Activated CD4-positive, alpha-beta T cell treated with anti-CD3 and anti-CD28 coated beads, Interleukin-2, amount 10 ng/mL, durations not matched to agents 7 days and 5 days (primary cell): ENCODE results near the gene FUZ. TPM values are rescaled to one million over a fixed set of nuclear protein-coding genes. Genes with fewer than 3 reads are reported as not detected.

Experiments
- CTCF ChIA-PET: fragments of 350-600 bp; sonication (Branson Sonifier 250); formaldehyde crosslinking; loops from one replicate; lab custom pipeline; 2021; ENCODE audit warnings: antibody characterized with exemption; lab: Charles Lee
- POLR2A ChIA-PET: fragments of 350-600 bp; sonication (Branson Sonifier 250); formaldehyde crosslinking; loops from one replicate; lab custom pipeline; 2021; ENCODE audit warnings: antibody characterized with exemption; lab: Charles Lee
- DNase-seq: peaks from one replicate; pipeline ENCODE4 v3.0.0-alpha.2; 2020
- H3K27ac Mint-ChIP-seq: one replicate; pipeline ENCODE4 v1.8.0; 2021; ENCODE audit warnings: mild to moderate bottlenecking, moderate library complexity, mixed read lengths
- H3K27me3 Mint-ChIP-seq: one replicate; pipeline ENCODE4 v1.8.0; 2021; ENCODE audit warnings: mixed read lengths
- H3K36me3 Mint-ChIP-seq: one replicate; pipeline ENCODE4 v1.8.0; 2021; ENCODE audit warnings: low read depth, mixed read lengths
- H3K4me1 Mint-ChIP-seq: one replicate; pipeline ENCODE4 v1.8.0; 2021; ENCODE audit warnings: mixed read lengths
- H3K4me3 Mint-ChIP-seq: one replicate; pipeline ENCODE4 v1.8.0; 2021; ENCODE audit warnings: mild to moderate bottlenecking, moderate library complexity, mixed read lengths
- H3K9me3 Mint-ChIP-seq: one replicate; pipeline ENCODE4 v1.8.0; 2021; ENCODE audit warnings: mixed read lengths
- total RNA-seq, 2 experiments: library from RNA; stranded (reverse); gene quantifications; one replicate each; pipeline ENCODE4 v1.2.3, GENCODE V29; 2021

FUZ gene
- total RNA-seq, 2 experiments from 2014 or later = 13.3 to 13.9 TPM

- no peaks in the 10 kb centered on the region for H3K9me3 Mint-ChIP-seq
- H3K4me1 Mint-ChIP-seq = no peaks in the 10 kb centered on the region
- ChIA-PET CTCF (interaction anchor here (1.4 kb wide), 2 partner anchors 10 to 18 kb away, joined by 3 to 4 read pairs; partner anchors contain the start of gene FUZ), POLR2A (no interaction called here)
- no peaks in the 10 kb centered on the region for H3K27me3 Mint-ChIP-seq
- H3K36me3 Mint-ChIP-seq = peaks cover 36% of the 10 kb centered on the region
- no peak overlapping the region for H3K4me3 Mint-ChIP-seq
- H3K27ac Mint-ChIP-seq = no peak overlapping the region
- no peak for DNase-seq
These were observed 17.5 kb downstream of the FUZ start for GRCh38 chr19:49795615-49796014.

DNA sequence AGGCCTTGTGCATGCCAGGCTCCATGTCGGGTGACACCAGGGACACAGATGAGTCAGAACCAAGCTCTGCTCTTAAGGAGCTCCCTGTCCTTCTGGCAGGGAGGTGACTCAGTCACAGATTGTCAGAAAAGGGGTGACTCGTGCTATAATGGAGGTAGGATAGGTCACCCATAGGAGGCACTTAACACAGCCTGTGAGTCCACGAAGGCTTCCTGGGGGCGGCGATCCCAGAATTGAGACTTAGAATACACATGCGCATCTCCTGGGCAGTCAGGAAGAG lies 19.6 kb downstream of the FUZ start:
- DNase-seq = no peak
- H3K4me1 Mint-ChIP-seq = no peaks in the 10 kb centered on the region
- ChIA-PET CTCF (interaction anchor here (0.7 kb wide), 1 partner anchor 14 kb away, joined by 3 read pairs; no protein-coding TSS in a partner anchor), POLR2A (interaction anchor here (0.7 kb wide), 1 partner anchor 27 kb away, joined by 3 read pairs; the partner anchor contains the start of gene AP2A1)
- no peaks in the 10 kb centered on the region for H3K9me3 Mint-ChIP-seq
- peaks cover 37% of the 10 kb centered on the region for H3K36me3 Mint-ChIP-seq
- H3K4me3 Mint-ChIP-seq = no peak overlapping the region
- no peaks in the 10 kb centered on the region for H3K27me3 Mint-ChIP-seq
- H3K27ac Mint-ChIP-seq = no peak overlapping the region

- H3K27me3 Mint-ChIP-seq = no peaks in the 10 kb centered on the region
- H3K4me1 Mint-ChIP-seq = no peaks in the 10 kb centered on the region
- ChIA-PET POLR2A (interaction anchor here (0.7 kb wide), 1 partner anchor 26 kb away, joined by 3 read pairs; the partner anchor contains the start of gene AP2A1), CTCF (interaction anchor here (0.7 kb wide), 1 partner anchor 14 kb away, joined by 3 read pairs; no protein-coding TSS in a partner anchor)
- no peak overlapping the region for H3K27ac Mint-ChIP-seq
- no peak overlapping the region for H3K4me3 Mint-ChIP-seq
- no peaks in the 10 kb centered on the region for H3K9me3 Mint-ChIP-seq
- DNase-seq = no peak
- H3K36me3 Mint-ChIP-seq = peaks cover 41% of the 10 kb centered on the region
These were observed 20.1 kb downstream of the FUZ start for GRCh38 chr19:49792829-49793560.

- ChIA-PET POLR2A (no interaction called here), CTCF (no interaction called here)
- Mint-ChIP-seq H3K9me3 (no peaks in the 10 kb centered on the region), H3K27me3 (no peaks in the 10 kb centered on the region), H3K27ac (no peak overlapping the region), H3K4me3 (no peak overlapping the region), H3K4me1 (no peaks in the 10 kb centered on the region), H3K36me3 (peaks cover 44% of the 10 kb centered on the region)
- DNase-seq = no peak
These were observed 21.2 kb downstream of the FUZ start for GRCh38 chr19:49791776-49792445.

GRCh38 chr19:49790866-49791265 lies 22.2 kb downstream of the FUZ start:
- Mint-ChIP-seq H3K4me1 (no peaks in the 10 kb centered on the region), H3K9me3 (no peaks in the 10 kb centered on the region), H3K36me3 (peaks cover 40% of the 10 kb centered on the region), H3K4me3 (no peak overlapping the region), H3K27ac (no peak overlapping the region), H3K27me3 (no peaks in the 10 kb centered on the region)
- ChIA-PET CTCF (no interaction called here), POLR2A (no interaction called here)
- no peak for DNase-seq

- ChIA-PET CTCF (no interaction called here), POLR2A (no interaction called here)
- no peaks in the 10 kb centered on the region for H3K4me1 Mint-ChIP-seq
- H3K27me3 Mint-ChIP-seq = no peaks in the 10 kb centered on the region
- peaks cover 42% of the 10 kb centered on the region for H3K36me3 Mint-ChIP-seq
- H3K27ac Mint-ChIP-seq = no peak overlapping the region
- no peaks in the 10 kb centered on the region for H3K9me3 Mint-ChIP-seq
- no peak for DNase-seq
- H3K4me3 Mint-ChIP-seq = no peak overlapping the region
These were observed 24.2 kb downstream of the FUZ start for GRCh38 chr19:49788857-49789256.

DNA sequence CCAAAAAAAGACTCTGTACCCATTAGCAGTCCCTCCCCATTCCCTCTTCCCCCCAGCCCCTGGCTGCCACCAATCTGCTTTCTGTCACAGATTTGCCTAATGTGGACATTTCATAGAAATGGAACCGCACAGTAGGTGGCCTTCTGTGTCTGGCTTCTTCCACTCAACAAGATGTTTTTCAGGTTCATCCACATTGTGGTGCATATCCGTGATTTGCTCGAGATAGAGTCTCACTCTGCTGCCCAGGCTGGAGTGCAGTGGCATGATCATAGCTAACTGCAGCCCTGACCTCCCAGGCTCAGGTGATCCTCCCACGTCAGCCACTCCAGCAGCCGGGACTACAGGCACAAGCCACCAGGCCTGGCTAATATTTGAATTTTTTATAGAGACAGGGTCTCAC lies 25.3 kb downstream of the FUZ start:
- ChIA-PET POLR2A (no interaction called here), CTCF (no interaction called here)
- peaks cover 47% of the 10 kb centered on the region for H3K36me3 Mint-ChIP-seq
- H3K4me3 Mint-ChIP-seq = no peak overlapping the region
- H3K27me3 Mint-ChIP-seq = no peaks in the 10 kb centered on the region
- H3K4me1 Mint-ChIP-seq = no peaks in the 10 kb centered on the region
- no peaks in the 10 kb centered on the region for H3K9me3 Mint-ChIP-seq
- DNase-seq = no peak
- no peak overlapping the region for H3K27ac Mint-ChIP-seq

DNA sequence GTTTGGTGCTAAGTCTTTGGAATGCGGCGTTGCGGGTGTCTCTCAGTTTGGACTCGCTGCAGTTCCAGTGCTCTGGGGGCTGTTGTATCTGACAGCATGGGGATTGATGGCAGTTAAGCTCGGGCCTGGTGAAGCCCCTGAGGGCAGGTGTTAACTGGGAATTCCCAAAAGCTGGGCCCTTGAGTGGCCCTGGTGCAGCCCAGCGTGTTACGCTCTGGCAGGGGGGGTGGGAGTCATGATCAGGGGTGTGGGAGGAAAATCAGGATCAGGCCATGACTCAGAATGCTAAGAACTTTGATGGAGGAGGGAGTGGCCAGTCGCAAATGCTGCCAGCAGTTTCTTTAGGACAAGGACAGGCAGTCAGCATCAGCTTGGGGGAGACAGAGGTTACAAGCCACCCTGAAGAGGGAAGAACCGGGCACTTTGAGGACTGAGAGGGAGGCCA lies 26.7 kb downstream of the FUZ start:
- Mint-ChIP-seq H3K9me3 (no peaks in the 10 kb centered on the region), H3K4me1 (no peaks in the 10 kb centered on the region), H3K27ac (no peak overlapping the region), H3K36me3 (peaks cover 42% of the 10 kb centered on the region), H3K4me3 (no peak overlapping the region), H3K27me3 (no peaks in the 10 kb centered on the region)
- CTCF ChIA-PET = interaction anchor here (1.2 kb wide), 1 partner anchor 10 kb away, joined by 3 read pairs; no protein-coding TSS in a partner anchor
- POLR2A ChIA-PET = no interaction called here
- DNase-seq = no peak

- DNase-seq = no peak
- H3K4me3 Mint-ChIP-seq = no peak overlapping the region
- ChIA-PET POLR2A (no interaction called here), CTCF (no interaction called here)
- no peaks in the 10 kb centered on the region for H3K27me3 Mint-ChIP-seq
- H3K4me1 Mint-ChIP-seq = peaks cover 10% of the 10 kb centered on the region
- no peaks in the 10 kb centered on the region for H3K9me3 Mint-ChIP-seq
- H3K27ac Mint-ChIP-seq = no peak overlapping the region
- peaks cover 33% of the 10 kb centered on the region for H3K36me3 Mint-ChIP-seq
These were observed 30.6 kb downstream of the FUZ start for GRCh38 chr19:49782515-49782914.

DNA sequence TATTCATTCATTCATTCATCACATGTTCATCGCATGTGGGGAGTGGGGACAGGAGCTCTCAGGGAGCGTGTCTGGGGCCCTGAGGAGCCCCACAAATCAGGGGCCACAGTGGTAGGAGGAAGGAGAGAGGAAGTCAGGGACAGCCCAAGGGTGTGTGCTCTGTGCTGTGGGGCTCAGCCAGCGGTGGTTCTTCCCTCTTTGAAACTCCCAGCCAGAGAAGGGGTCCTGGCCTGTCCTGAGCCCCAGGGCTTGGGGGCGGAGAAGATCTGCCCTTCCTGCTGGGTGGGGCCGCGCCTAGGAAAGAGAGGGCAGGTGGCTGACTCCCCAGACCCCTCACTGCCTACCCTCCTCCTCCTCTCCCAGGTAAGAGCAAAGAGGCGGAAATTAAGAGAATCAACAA lies 31.7 kb downstream of the FUZ start:
- no peaks in the 10 kb centered on the region for H3K27me3 Mint-ChIP-seq
- ChIA-PET POLR2A (no interaction called here), CTCF (no interaction called here)
- no peak for DNase-seq
- no peaks in the 10 kb centered on the region for H3K9me3 Mint-ChIP-seq
- H3K4me1 Mint-ChIP-seq = peaks cover 13% of the 10 kb centered on the region
- no peak overlapping the region for H3K4me3 Mint-ChIP-seq
- H3K27ac Mint-ChIP-seq = no peak overlapping the region
- H3K36me3 Mint-ChIP-seq = peaks cover 28% of the 10 kb centered on the region

GRCh38 chr19:49780861-49781260 lies 32.2 kb downstream of the FUZ start:
- ChIA-PET POLR2A (no interaction called here), CTCF (no interaction called here)
- no peak overlapping the region for H3K4me3 Mint-ChIP-seq
- H3K27ac Mint-ChIP-seq = no peak overlapping the region
- no peaks in the 10 kb centered on the region for H3K9me3 Mint-ChIP-seq
- peaks cover 30% of the 10 kb centered on the region for H3K36me3 Mint-ChIP-seq
- peaks cover 17% of the 10 kb centered on the region for H3K4me1 Mint-ChIP-seq
- no peak for DNase-seq
- no peaks in the 10 kb centered on the region for H3K27me3 Mint-ChIP-seq

DNA sequence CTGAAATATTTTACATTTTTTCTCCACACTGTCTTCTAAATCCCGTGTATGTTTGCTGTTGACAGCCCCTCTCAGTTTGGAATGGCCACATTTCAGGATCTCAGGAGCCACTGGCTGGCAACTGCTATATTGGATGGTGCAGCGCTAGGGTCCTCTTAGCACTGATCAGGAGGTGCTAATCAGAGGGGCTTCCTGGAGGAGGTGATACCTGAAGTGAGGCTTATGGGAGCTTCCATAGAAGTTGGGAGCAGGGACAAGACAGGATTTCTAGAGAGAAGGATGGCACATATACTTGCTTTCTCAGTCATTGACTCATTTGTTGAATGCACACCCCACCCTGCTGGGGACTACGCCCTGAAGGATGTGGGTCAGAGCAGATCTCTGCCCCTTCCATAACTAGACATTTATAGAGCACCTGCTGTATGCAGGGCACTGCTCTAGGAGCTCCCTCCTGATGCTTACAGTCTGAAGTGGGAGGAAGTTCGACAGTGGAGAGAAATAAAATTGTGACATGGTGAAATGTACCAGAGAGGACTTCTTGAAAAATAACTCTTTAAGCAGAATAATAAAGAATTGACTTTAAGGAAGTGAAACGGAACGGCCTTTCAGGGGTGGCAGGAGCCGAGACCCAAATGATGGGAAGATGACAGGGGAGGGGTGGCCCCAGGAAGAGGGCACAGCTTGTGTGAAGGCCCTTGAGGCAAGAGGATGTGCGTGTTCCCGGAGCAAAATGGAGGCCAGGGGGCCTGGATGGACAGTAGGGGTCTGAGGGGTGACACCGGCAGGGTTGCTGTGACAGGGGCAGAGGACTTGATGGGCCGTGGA lies 33.1 kb downstream of the FUZ start:
- no peak for DNase-seq
- no peaks in the 10 kb centered on the region for H3K27me3 Mint-ChIP-seq
- H3K36me3 Mint-ChIP-seq = peaks cover 26% of the 10 kb centered on the region
- H3K27ac Mint-ChIP-seq = no peak overlapping the region
- no peak overlapping the region for H3K4me3 Mint-ChIP-seq
- POLR2A ChIA-PET = no interaction called here
- no peaks in the 10 kb centered on the region for H3K9me3 Mint-ChIP-seq
- peaks cover 22% of the 10 kb centered on the region for H3K4me1 Mint-ChIP-seq
- CTCF ChIA-PET = interaction anchor here (1.4 kb wide), 1 partner anchor 14 kb away, joined by 3 read pairs; no protein-coding TSS in a partner anchor

DNA sequence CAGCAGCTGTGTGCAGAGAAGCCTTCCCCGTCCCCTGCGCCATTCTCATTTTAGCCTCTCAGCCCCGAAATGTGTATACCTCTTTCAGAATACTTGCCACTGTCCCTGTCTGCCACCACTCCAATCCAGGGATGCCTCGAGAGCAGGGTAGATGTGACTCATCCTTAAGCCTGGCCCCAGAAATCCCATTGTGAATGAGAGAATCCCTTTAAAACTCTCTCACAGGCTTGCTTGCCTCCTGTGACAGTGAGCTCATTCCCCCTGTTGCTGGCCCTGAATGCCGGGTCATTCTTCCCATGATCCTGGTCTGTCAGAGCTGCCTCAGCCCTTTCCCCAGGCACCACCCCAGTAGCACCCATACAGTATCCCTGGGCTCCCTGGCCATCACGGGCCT lies 36.7 kb downstream of the FUZ start:
- ChIA-PET CTCF (no interaction called here), POLR2A (no interaction called here)
- H3K27ac Mint-ChIP-seq = no peak overlapping the region
- H3K9me3 Mint-ChIP-seq = no peaks in the 10 kb centered on the region
- peaks cover 33% of the 10 kb centered on the region for H3K4me1 Mint-ChIP-seq
- no peaks in the 10 kb centered on the region for H3K27me3 Mint-ChIP-seq
- H3K36me3 Mint-ChIP-seq = peaks cover 16% of the 10 kb centered on the region
- no peak for DNase-seq
- no peak overlapping the region for H3K4me3 Mint-ChIP-seq
